ENCODE results near the gene FAM171A1.

DNA sequence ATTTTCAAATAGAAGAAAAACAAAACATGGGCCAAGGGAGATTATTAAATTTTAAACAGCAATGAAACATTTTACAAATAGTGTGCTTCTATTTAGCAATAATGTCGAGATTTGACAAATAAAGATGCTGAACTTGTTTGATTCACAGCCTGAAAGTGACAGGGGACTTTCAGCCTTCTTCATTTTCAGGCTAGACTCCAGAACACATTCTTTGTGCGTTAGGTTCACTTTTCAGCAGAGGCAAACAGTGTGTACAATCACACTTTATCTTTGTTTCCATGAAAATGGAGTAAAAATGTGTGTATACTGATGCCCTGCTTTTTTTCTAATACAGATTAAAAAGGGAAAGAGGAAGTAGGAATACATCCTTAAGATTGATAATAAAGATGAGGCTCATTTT is 35.6 kb downstream of the FAM171A1 start:
- TF ChIP-seq, protein P1, sequence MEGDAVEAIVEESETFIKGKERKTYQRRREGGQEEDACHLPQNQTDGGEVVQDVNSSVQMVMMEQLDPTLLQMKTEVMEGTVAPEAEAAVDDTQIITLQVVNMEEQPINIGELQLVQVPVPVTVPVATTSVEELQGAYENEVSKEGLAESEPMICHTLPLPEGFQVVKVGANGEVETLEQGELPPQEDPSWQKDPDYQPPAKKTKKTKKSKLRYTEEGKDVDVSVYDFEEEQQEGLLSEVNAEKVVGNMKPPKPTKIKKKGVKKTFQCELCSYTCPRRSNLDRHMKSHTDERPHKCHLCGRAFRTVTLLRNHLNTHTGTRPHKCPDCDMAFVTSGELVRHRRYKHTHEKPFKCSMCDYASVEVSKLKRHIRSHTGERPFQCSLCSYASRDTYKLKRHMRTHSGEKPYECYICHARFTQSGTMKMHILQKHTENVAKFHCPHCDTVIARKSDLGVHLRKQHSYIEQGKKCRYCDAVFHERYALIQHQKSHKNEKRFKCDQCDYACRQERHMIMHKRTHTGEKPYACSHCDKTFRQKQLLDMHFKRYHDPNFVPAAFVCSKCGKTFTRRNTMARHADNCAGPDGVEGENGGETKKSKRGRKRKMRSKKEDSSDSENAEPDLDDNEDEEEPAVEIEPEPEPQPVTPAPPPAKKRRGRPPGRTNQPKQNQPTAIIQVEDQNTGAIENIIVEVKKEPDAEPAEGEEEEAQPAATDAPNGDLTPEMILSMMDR (conservative IDR thresholded peaks at IDR 0.05 in 1 of 2, IDR thresholded peaks at IDR 0.05 in 1 of 2; ENCODE audit: extremely low read depth in 1 of 2, insufficient read depth in 1 of 2, low read depth in 1 of 2, low read length in 2 of 2) = no peak
- no peak for TF ChIP-seq EZH2 (IDR thresholded peaks at IDR 0.05; ENCODE audit: borderline replicate concordance, low read length)
